Memory B cell (primary cell): ENCODE results near the gene GPATCH3.

ENCODE experiments used
- ATAC-seq: fragments of 150-1000 bp; cut with Tn5 transposase; 2 replicates; pipeline ENCODE4 v1.10.0; 2021; ENCODE audit warnings: low read depth, mild to moderate bottlenecking, moderate library complexity
- DNase-seq, 2 donors: peaks; one replicate each; pipeline ENCODE4 v3.0.0; 2022; ENCODE audit warnings: low spot score in 2 of 2
- H3K27ac Mint-ChIP-seq: one replicate; pipeline ENCODE4 v1.8.0; 2022; ENCODE audit warnings: mild to moderate bottlenecking, moderate library complexity, mixed read lengths
- H3K27me3 Mint-ChIP-seq: one replicate; pipeline ENCODE4 v1.8.0; 2022; ENCODE audit warnings: mixed read lengths
- H3K36me3 Mint-ChIP-seq: one replicate; pipeline ENCODE4 v1.8.0; 2022; ENCODE audit warnings: mild to moderate bottlenecking, mixed read lengths
- H3K4me1 Mint-ChIP-seq: one replicate; pipeline ENCODE4 v1.8.0; 2022; ENCODE audit warnings: mixed read lengths
- H3K4me3 Mint-ChIP-seq: one replicate; pipeline ENCODE4 v1.8.0; 2022; ENCODE audit warnings: mild to moderate bottlenecking, moderate library complexity, mixed read lengths
- H3K9me3 Mint-ChIP-seq: one replicate; pipeline ENCODE4 v1.8.0; 2022; ENCODE audit warnings: mixed read lengths

GPATCH3 gene

DNA sequence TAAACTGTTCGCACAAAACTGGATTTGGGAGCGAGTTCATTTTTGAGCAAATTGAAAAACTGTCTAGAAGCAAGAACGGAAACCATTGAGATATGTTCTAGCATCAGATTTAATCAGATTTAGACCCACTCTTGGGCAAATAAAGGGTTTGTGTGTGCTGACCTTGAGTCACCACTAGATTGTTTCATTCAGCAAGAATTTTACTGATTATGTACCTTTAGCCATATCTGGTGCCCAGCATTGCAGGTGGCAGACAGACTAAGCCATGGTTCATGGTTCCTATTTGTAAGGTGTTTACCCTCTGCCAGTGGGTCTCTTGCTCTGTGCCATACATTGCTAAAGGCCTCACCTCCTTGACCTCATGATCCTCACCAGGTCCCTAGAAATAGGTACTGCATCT lies 22.6 kb upstream of the GPATCH3 start:
- no peak for ATAC-seq
- H3K27me3 Mint-ChIP-seq: no peaks in the 10 kb centered on the region
- peak overlapping the region; percentile 93 for H3K4me3 Mint-ChIP-seq
- H3K27ac Mint-ChIP-seq: peak overlapping the region; percentile 88
- DNase-seq: no peak
- peaks cover 17% of the 10 kb centered on the region for H3K4me1 Mint-ChIP-seq
- no peaks in the 10 kb centered on the region for H3K9me3 Mint-ChIP-seq
- H3K36me3 Mint-ChIP-seq: peaks cover 7% of the 10 kb centered on the region

DNA sequence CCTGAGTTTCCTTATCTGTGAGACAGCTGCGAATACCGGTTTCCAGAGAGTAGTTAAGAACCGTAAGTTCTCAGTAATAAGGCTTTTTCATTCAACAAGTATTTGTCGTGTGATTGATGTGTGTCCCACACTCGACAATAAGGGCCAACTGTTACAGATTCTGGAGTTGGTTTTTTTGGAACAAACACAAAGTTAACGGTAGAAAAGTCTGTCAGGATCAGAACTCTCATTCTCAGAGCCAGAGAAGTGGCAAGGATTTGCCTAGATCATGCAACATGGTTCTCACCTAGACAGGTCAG lies 22.1 kb upstream of the GPATCH3 start:
- peak overlapping the region; percentile 88 for H3K27ac Mint-ChIP-seq
- H3K4me3 Mint-ChIP-seq: peak overlapping the region; percentile 93
- H3K27me3 Mint-ChIP-seq: no peaks in the 10 kb centered on the region
- H3K36me3 Mint-ChIP-seq: peaks cover 6% of the 10 kb centered on the region
- no peaks in the 10 kb centered on the region for H3K9me3 Mint-ChIP-seq
- H3K4me1 Mint-ChIP-seq: peaks cover 17% of the 10 kb centered on the region
- ATAC-seq (no peak), DNase-seq (no peak)

DNA sequence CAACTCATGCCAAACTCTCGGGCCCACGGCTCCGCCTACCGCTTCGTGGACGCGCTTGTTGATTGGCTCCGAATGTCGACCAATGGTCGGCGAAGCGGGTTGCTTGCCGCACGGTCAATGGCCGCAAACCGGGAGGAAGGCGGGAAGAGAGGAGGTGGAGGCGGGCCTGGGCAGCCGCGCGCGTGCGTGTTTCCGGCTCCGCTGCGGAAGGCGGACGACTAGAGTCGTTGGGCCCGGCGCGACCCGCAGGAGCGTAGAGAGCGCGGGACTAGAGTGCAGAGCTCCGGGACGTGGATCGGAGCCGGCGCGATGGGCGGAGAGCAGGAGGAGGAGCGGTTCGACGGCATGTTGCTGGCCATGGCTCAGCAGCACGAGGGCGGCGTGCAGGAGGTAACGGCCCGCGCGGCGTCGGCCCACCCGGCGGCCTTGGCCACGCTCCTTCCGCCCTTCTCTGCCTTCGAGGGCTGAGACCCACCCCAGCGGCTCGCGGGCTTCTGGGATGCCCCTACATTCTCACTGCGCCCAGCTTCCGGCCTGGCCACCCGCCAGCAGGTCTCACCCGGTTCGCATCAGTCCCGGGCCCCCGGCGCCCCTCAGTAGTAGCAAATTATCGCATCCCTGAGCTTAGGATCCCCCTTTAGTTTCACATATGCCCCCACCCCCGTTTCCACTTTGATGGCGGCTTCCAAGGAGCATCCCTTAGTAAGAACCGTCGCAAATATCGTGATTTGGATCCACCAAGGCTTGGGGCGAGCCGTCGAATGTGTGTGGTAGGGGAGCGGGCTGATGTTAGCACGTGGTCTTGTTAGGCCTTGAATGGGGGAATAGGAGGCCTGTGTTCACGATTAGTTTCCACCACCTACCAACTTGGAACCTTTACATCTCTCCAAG lies 21.5 kb upstream of the GPATCH3 start, which contains the start of gene NUDC:
NUDC (plus strand) TSS at position 204 of the 891 bp plus-strand sequence; CDS start at position 310, 106 bp downstream.
- H3K36me3 Mint-ChIP-seq: peaks cover 3% of the 10 kb centered on the region
- no peaks in the 10 kb centered on the region for H3K27me3 Mint-ChIP-seq
- ATAC-seq (peak; percentile 91), DNase-seq (peak; percentile 87 to 93)
- H3K9me3 Mint-ChIP-seq: no peaks in the 10 kb centered on the region
- H3K4me3 Mint-ChIP-seq: peak within 1 kb of the TSS; percentile 93
- H3K4me1 Mint-ChIP-seq: peaks cover 13% of the 10 kb centered on the region
- H3K27ac Mint-ChIP-seq: peak within 1 kb of the TSS; percentile 88

DNA sequence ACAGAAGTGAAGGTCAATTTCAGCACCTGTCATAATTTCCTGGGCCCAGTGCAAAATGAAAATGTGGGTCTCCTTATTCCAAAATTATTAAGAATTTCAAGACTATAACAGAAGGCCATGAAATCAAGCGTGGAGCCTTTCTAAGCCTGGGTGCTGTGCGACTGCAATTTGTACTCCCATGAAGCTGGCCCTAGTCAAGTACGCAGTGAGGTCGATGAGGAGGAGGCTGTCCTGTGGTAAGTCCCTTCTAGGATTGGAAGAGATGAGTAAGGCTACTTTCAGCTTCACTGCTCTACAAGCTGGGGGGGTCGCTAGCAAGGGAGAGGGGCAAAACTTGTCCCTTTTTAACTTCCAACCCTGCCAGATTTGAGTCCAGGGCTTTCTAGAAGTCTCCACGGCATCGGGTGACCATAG lies 20.9 kb upstream of the GPATCH3 start:
- Mint-ChIP-seq H3K9me3 (no peaks in the 10 kb centered on the region), H3K27ac (peak overlapping the region; percentile 88), H3K27me3 (no peaks in the 10 kb centered on the region), H3K36me3 (peaks cover 2% of the 10 kb centered on the region), H3K4me3 (peak overlapping the region; percentile 93), H3K4me1 (peaks cover 13% of the 10 kb centered on the region)
- no peak for DNase-seq
- peak; percentile 44 for ATAC-seq

DNA sequence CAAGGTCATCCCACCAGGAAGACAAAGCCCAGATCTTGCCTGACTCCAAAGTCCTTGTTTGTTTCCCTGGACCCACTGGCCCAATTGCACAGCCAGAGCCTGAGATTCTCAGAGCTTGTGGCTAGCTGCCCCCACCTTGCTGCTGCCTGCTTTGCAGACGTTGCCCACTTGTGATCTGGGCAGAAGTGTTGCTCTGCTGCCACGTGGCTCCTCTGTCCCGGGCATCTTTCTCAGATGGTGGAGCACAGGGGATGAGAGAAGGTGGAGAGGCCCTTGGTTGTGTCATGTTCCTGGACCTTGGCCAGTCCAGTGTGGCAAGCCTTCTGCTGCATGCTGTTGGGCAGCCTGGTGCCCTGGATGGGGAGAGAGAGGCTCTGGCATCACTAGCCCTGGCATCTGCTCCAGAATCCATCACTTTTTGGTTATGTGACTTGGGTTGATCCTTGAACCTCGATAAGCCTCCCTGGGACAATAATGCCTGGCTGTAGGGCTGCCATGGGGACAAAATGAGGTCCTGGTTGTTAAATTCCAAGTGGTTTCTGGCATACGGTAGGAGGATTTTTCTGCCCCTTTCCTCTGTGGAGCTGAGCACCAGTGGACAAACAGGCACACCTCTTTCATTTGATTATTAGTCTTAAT lies 15.1 kb upstream of the GPATCH3 start:
- Mint-ChIP-seq H3K36me3 (no peaks in the 10 kb centered on the region), H3K4me3 (no peak overlapping the region), H3K27ac (no peak overlapping the region), H3K27me3 (no peaks in the 10 kb centered on the region), H3K4me1 (peaks cover 1% of the 10 kb centered on the region), H3K9me3 (no peaks in the 10 kb centered on the region)
- ATAC-seq: no peak
- no peak for DNase-seq

DNA sequence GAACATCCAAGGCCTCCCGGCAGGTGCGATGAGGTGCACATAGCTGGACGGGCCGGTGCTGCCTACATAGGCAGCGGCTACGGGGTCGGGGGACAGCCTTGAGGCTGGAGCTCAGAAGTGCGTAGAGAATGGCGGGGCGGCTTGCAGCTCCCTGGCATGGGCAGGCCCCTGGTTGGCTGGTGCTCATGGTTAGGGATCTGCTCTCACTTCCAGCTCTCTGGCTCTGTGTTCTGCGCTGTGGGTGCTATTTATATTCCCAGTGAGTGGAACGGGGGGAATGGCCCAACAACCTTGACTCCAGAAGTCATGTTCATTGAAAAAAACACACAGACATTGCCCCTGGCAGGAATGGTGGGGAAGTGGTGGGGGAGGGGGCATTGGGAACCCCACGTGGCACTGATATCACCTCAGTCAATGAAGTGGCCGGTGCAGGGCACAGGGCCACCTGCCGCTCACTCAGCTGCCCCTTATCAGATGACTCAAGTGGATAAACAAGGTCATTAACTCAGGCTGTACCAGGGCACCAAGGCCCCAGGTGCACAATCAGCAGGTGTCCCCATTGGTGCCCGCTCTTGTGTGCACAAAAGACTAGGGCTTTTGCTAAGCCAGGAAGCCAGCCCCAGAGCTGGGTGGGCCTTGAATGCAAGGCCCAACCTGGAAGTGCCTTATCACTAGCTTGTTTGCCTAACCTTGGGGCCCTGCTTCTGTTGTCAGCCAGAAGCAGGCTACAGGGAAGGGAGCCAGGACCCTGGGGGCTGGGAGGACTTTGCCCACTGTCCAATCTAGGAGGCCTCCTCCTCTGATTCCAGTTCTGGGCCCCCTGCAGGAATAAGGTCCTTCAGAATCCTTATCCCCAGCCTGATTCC lies 13.7 kb upstream of the GPATCH3 start, which contains the start of gene NR0B2:
NR0B2 (minus strand) TSS at position 222 of the 866 bp plus-strand sequence; CDS start at position 187, 35 bp downstream.
- DNase-seq (no peak), ATAC-seq (no peak)
- H3K4me1 Mint-ChIP-seq: no peaks in the 10 kb centered on the region
- H3K4me3 Mint-ChIP-seq: no peak within 1 kb of the TSS
- H3K27me3 Mint-ChIP-seq: peaks cover 1% of the 10 kb centered on the region
- no peak within 1 kb of the TSS for H3K27ac Mint-ChIP-seq
- no peaks in the 10 kb centered on the region for H3K9me3 Mint-ChIP-seq
- H3K36me3 Mint-ChIP-seq: no peaks in the 10 kb centered on the region

DNA sequence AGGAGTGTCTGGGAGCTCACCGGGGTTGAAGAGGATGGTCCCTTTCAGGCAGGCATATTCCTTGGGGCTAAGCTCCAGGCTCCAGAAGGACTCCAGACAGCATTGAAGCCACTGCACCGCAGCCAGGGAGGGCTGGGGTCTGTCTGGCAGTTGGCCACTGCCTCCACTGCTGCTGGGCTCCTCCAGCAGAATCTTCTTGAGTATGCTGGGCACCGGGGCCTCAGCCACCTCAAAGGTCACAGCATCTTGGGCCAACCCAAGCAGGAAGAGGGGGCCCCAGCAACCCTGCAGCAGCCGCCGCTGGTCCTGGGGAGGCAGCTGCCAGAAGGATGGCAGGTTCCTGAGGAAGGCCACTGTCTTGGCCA lies 13.1 kb upstream of the GPATCH3 start:
- Mint-ChIP-seq H3K4me1 (no peaks in the 10 kb centered on the region), H3K27me3 (peaks cover 1% of the 10 kb centered on the region), H3K9me3 (no peaks in the 10 kb centered on the region), H3K4me3 (no peak overlapping the region), H3K36me3 (no peaks in the 10 kb centered on the region), H3K27ac (no peak overlapping the region)
- DNase-seq: no peak
- ATAC-seq: no peak

DNA sequence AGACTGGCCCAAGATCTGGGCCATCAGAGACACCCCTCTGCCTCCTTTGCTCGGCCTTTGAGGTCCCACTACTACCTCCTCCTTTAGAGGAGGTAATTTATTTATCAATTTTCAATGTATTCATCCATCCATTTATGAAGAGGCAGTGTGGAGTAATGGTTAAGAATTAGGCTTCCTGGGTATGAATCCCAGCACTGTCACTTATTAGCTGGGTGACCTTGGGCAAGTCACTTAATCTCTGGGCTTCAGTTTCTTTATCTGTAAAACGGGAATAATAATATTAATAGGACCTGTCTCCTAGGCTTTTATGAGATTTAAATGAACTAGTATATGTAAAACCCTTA lies 11.9 kb upstream of the GPATCH3 start:
- no peak for DNase-seq
- peaks cover 3% of the 10 kb centered on the region for H3K27me3 Mint-ChIP-seq
- H3K36me3 Mint-ChIP-seq: no peaks in the 10 kb centered on the region
- ATAC-seq: no peak
- no peaks in the 10 kb centered on the region for H3K9me3 Mint-ChIP-seq
- H3K4me3 Mint-ChIP-seq: no peak overlapping the region
- no peaks in the 10 kb centered on the region for H3K4me1 Mint-ChIP-seq
- no peak overlapping the region for H3K27ac Mint-ChIP-seq

DNA sequence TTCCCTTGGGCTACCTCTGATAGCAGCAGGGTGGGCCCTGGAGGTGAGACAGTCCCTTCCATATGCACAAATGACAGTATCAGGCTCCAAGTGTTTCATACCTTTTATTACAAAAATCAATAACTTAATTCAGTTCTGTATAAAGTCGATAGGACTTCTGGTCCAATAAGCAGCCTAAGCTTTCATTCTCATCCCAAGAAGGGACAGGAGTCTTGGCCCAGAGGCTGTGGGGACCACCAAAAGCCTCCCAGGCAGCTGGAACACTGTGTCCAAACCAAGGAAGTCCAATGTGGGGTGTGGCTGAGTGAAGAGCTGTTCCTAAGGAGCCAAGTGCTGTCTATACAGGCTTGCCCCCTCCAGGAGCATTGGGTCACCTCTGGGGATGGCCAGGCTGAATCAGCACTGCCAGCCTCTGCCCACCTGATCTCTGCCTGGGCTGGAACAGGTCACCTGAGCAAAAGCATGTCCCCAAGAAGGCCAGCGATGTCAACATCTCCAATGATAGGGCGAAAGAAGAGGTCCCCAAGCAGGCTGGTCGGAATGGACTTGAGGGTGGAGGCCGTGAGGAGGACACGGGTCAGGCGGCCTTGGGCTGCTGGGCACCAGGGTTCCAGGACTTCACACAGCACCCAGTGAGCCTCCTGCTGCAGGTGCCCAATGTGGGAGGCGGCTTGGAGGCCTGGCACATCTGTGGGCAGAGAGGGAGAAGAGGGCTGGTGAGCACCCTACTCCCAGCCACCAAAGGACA lies 11.3 kb upstream of the GPATCH3 start:
- Mint-ChIP-seq H3K36me3 (no peaks in the 10 kb centered on the region), H3K9me3 (no peaks in the 10 kb centered on the region), H3K27ac (no peak overlapping the region), H3K27me3 (peaks cover 3% of the 10 kb centered on the region), H3K4me3 (no peak overlapping the region), H3K4me1 (no peaks in the 10 kb centered on the region)
- ATAC-seq (no peak), DNase-seq (no peak)

DNA sequence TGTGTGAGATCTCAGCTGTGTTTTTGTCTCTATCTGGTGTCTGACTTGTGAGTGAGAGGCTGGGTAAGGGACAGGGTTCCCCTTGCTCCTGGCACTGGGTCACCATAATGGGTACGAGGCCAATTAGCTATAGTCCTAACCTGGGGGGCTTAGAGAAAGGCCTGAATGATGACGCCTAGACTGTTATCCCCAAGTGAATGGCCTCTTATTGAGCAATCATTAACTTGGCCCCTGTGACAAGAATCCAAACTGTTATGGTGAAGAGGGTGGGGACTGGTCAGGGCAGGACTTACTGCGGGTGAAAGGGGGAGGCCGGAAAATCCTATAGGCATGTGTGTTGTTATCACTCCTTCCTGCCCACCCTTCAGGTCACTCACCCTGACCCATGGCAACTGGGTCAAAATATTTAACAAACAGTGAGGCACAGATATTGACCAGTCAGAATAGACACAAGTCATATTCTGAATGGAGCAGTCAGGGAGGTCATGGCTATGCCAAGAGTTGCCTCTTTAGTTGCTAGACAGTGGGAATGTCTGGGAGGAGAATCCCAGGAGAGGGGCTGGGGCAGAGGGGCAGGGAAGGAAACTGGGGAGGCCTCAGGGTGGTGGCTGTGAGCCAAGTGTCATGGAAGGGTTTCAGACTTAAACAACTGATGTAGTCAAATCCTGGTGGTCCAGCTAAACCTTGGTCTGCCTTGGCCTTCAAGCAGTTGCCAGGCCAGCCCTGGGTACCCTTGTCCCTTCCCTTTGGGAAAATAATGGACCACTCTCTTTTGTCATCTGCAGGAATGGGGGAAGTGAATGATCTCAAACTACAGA lies 10.3 kb upstream of the GPATCH3 start:
- Mint-ChIP-seq H3K36me3 (no peaks in the 10 kb centered on the region), H3K9me3 (no peaks in the 10 kb centered on the region), H3K4me1 (no peaks in the 10 kb centered on the region), H3K27ac (no peak overlapping the region), H3K27me3 (peaks cover 3% of the 10 kb centered on the region), H3K4me3 (no peak overlapping the region)
- ATAC-seq (no peak), DNase-seq (no peak)

DNA sequence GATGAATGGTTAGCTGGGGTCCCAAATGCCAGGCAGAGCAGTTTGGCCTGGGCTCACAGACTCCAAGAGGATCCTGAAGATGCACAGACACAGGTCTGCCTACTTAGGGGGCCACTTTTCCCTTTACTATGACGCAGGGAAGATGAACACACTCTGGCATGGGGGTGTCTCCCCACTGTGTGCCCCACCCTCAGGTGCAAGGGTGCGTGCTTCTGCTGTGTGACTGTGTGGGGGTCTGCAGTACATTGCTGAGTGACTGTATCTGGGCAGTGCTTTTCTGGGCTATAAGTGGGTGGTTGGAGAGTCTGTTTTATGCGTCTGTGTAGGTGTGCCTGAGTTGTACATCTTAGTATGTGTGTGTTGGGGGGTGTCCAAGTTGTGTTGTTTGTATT lies 9.7 kb upstream of the GPATCH3 start:
- H3K36me3 Mint-ChIP-seq: no peaks in the 10 kb centered on the region
- DNase-seq: no peak
- H3K4me1 Mint-ChIP-seq: no peaks in the 10 kb centered on the region
- H3K27me3 Mint-ChIP-seq: peaks cover 3% of the 10 kb centered on the region
- ATAC-seq: no peak
- no peak overlapping the region for H3K4me3 Mint-ChIP-seq
- no peak overlapping the region for H3K27ac Mint-ChIP-seq
- H3K9me3 Mint-ChIP-seq: no peaks in the 10 kb centered on the region

DNA sequence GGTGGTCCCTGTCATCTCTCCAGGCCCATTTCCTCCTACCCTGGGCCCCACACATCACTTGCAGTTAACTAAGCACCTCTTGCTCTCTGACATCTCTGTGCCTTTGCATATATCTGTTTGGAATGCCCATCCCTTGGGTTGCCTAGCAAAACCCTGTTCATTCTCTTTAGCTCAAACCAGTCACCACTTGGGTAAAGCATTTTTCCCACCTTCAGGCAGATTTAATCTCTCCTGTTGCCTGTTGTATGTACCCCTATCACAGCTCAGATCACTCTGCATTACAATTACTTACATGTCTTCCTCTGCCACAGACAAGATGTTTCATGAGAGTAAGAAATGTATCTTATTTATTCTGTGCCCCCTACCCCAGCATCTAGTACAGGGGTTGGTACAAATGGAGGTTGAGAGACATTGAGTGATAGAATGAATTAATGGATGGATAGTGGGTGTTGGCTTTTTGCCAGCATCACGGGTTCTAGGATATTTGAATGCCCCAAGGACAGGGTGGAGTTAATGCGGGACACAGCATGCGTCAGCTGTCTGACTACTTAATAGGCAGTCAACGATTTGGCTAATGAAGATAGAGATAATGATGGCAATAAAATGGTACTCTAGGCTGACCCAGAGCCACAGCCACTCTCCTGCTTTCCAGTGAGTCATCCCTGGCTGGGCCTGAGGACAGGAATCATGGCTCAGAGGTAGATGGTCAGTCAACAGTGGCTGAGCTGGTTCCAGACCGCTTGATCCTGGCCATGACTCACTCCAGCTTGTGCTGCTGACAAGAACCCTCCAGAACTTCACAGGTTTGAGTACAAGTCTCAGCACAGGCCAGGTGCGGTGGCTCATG lies 7.0 kb upstream of the GPATCH3 start:
- H3K27ac Mint-ChIP-seq: no peak overlapping the region
- H3K9me3 Mint-ChIP-seq: no peaks in the 10 kb centered on the region
- ATAC-seq: no peak
- no peaks in the 10 kb centered on the region for H3K36me3 Mint-ChIP-seq
- DNase-seq: no peak
- no peaks in the 10 kb centered on the region for H3K4me1 Mint-ChIP-seq
- H3K27me3 Mint-ChIP-seq: peaks cover 3% of the 10 kb centered on the region
- no peak overlapping the region for H3K4me3 Mint-ChIP-seq
